ENCODE measurements around the gene KRT2. TPM values are rescaled to one million over a fixed set of nuclear protein-coding genes. Genes with fewer than 3 reads are reported as not detected.

KRT2 gene
- total and polyA plus RNA-seq, 2 donors (not counting 3 experiments of a cell fraction or from before 2014, with no cell fraction given) = not detected

GRCh38 chr12:52622349-52622748, 29.7 kb downstream of the KRT2 start:
- ChIA-PET POLR2A (no interaction called here), CTCF (no interaction called here)
- H2AFZ ChIP-seq (ENCODE audit: low read depth, low read length) = no peak overlapping the region
- no peaks in the 10 kb centered on the region for H3K9me3 ChIP-seq (replicated peaks; ENCODE audit: control insufficient read depth, insufficient read depth, low read length)
- no TSS peak for BruUV-seq (replicated peaks)
- no peak for FAIRE-seq
- H3K4me1 ChIP-seq (ENCODE audit: control insufficient read depth, extremely low read depth, insufficient read depth, low read length) = no peaks in the 10 kb centered on the region
- no peaks in the 10 kb centered on the region for H4K20me1 ChIP-seq (replicated peaks; ENCODE audit: control insufficient read depth, extremely low read depth, insufficient read depth, low read length)
- dilution Hi-C loops (cut with MboI; ENCODE audit: extremely low pct_ligation_motif_present, low sequenced_read_pairs) (no loop called here), intact Hi-C loops (cut with micrococcal nuclease) (no loop called here)
- no peak overlapping the region for H3K9ac ChIP-seq (replicated peaks; ENCODE audit: extremely low read depth, insufficient read depth, low read length)
- H3K79me2 ChIP-seq (ENCODE audit: control insufficient read depth, insufficient read depth, low read length) = no peaks in the 10 kb centered on the region
- DNase-seq (ENCODE audit: low read depth, low spot score) = no peak
- peaks cover 4 to 12% of the 10 kb centered on the region in 2 experiments for H3K27me3 ChIP-seq (ENCODE audit: control insufficient read depth in 2 of 2, insufficient read depth in 2 of 2, low read length in 2 of 2)
- no peak overlapping the region for H3K4me3 ChIP-seq (replicated peaks in 1 of 3; ENCODE audit: insufficient read depth in 1 of 3, low read depth in 1 of 3, low read length in 3 of 3)
- H3K36me3 ChIP-seq (ENCODE audit: control insufficient read depth in 2 of 2, extremely low read depth in 1 of 2, insufficient read depth in 2 of 2, low read length in 2 of 2) = no peaks in the 10 kb centered on the region
- no peak overlapping the region for H3K27ac ChIP-seq (ENCODE audit: insufficient read depth, low read depth, low read length)
- H3K4me2 ChIP-seq (ENCODE audit: insufficient read depth, low read length) = no peak overlapping the region
- no peak for TF ChIP-seq MYC (IDR thresholded peaks at IDR 0.05; ENCODE audit: low read depth, low read length)
- TF ChIP-seq GATA2 (IDR thresholded peaks at IDR 0.05; ENCODE audit: insufficient read depth, insufficient read length, low read depth, low read length) = no peak
- no peak for TF ChIP-seq CTCF (IDR thresholded peaks at IDR 0.05; ENCODE audit: extremely low read depth in 1 of 2, insufficient read depth in 1 of 2, low read depth in 1 of 2, low read length in 2 of 2)
- TF ChIP-seq EZH2 (IDR thresholded peaks at IDR 0.05; ENCODE audit: borderline replicate concordance, low read depth, low read length, severe bottlenecking) = no peak
- no peak for TF ChIP-seq FOS (IDR thresholded peaks at IDR 0.05; ENCODE audit: borderline replicate concordance, insufficient read depth, low read length)
- no peak for TF ChIP-seq POLR2A (IDR thresholded peaks at IDR 0.05; ENCODE audit: low read depth, low read length)
- no peak for TF ChIP-seq JUN (IDR thresholded peaks at IDR 0.05; ENCODE audit: borderline replicate concordance, insufficient read depth, insufficient read length, low read depth)
- TF ChIP-seq MAX (IDR thresholded peaks at IDR 0.05; ENCODE audit: insufficient read depth, insufficient read length) = no peak
- TF ChIP-seq POLR2AphosphoS5 (IDR thresholded peaks at IDR 0.05; ENCODE audit: insufficient read depth, low read depth, low read length) = no peak
- H3K9me1 ChIP-seq (replicated peaks; ENCODE audit: control insufficient read depth, extremely low read depth, insufficient read depth, low read length) = no peaks in the 10 kb centered on the region

All from endothelial cell of umbilical vein (primary cell).